COLO668 (cell line): ENCODE results near the gene PFDN4.

Source experiments
- DNase-seq: peaks from one replicate; lab custom pipeline; 2025; ENCODE audit not compliant: unreplicated experiment; lab: John Stamatoyannopoulos, UW

The PFDN4 gene

DNA sequence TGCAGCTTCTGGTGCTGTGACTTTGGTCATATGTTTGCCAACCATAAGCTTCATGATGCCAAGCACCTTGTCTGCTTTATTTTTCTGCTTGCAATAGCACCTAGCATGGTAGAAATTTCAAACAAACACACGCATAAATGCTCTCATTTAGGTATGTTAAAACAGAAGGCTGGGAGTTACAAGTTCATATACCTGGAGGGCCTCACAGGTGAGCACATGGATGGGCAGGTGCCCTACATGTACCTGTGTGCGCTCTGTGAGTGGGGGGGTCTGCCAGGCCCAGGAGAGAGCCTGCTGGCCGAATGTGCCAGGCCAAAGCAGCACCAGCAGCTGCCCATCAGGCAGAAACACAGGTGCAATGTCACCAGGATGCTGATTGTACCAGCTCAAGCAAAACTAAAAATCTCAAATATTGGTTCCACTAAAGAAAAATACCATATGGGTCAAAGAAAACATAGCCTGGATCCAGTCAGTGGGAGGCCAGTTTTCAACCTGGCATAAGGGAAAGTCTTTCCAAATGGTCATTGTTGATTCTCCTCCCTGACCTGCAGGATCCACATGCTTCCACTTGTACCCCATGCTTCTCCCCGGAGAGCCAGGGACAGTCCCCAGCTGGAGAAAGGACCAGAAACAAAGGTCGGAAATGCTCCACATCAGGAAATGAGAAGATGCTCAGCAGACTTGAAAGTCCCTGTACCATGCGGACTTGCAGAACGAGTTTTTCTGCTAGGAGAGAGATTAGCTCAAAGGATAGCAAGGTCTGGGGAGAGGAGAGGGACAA is 7.2 kb upstream of the PFDN4 start:
- DNase-seq: no peak

DNA sequence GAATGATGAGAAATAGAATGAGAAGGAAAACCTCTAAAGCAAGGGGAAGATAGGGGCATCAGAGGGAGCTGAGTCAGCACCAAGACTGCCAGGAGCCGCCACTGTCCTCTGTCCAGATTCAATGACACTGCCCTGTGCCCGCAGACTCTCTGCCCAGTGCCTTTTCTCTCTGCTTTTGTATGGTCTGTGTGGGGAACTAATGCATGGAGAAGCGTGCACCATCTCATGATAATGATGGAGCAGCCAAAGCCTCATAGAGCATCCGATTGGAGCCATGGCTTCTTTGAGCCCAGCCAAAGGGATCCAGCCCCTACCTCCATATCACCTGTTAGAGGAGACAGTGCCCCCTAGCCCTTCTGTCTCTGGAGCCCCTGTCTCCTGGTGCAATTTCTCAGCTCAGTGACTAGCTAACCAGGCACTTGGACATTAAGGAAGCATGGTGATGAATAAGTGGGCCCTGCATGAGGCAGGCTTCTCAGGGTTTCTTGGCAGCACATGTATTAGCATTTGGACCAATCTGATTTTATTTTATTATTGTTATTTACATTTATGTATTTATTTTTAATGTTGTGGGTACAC is 6.5 kb upstream of the PFDN4 start:
- DNase-seq: no peak

DNA sequence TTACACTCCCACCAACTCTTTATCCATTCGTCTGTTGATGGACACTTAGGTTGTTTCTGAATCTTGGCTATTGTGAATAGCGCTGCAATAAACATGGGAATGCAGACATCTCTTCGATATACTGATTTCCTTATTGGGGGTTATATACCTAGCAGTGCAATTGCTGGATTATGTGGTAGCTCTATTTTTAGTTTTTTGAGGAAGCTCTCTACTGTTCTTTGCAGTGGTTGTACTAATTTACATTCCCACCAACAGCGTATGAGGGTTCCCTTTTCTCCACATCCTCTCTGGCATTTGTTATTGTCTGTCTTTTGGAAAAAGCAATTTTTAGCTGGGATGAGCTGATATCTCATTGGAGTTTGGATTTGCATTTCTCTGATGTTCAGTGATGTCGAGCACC is 4.6 kb upstream of the PFDN4 start:
- no peak for DNase-seq

DNA sequence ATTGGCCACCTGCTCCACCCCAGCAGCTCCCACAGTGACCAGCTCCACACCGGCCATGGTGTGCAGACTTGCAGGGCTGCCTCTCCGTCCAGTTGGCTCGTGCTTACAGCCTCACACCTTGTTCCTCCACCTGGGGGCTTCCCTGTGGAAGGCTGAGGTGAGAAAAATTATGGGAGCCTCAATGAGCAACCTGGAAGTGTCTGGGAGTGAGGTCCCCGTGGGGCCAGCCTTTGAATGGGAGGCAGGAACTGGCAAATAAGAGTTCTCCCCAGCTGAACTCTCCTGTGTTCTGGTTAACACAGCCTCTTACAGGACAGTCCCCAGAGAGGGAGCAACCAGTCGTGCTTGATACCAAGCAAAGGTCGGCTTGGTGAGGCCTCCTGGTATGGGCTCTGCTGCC is 3.8 kb upstream of the PFDN4 start:
- no peak for DNase-seq

DNA sequence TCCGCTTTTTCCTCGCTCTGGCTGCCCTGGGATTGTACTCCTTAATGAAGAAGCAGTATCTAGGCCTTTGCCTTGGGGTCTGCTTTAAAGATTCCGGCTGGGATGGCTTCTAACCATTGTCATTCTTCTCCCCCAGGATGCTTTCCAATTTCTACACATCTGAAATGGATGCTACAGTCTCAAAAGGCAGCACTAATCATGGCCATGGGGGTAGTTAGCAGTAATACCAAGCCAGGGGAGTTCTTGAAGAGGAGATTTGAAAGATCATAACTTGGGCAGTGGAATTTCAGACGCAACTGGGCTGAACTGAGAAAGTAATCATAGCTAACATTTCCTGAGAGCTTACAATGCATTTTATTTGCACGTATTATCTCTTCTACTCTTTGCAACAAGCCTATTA is 3.4 kb upstream of the PFDN4 start:
- DNase-seq: no peak

DNA sequence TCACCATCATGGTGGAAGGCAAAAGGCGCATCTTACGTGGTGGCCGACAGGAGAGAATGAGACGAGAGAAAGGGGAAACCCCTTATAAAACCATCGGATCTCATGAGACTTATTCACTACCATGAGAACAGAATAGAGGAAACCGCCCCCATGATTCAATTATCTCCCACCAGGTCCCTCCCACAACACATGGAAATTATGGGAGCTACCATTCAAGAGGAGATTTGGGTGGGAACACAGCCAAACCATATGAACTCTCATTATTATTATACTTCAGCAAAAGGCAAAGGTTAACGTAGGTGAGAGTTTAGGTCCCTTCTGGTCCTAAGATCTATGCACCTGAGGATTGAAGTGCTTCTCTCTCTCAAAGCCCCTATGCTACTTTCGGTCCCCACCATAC is 2.4 kb upstream of the PFDN4 start:
- DNase-seq: no peak

DNA sequence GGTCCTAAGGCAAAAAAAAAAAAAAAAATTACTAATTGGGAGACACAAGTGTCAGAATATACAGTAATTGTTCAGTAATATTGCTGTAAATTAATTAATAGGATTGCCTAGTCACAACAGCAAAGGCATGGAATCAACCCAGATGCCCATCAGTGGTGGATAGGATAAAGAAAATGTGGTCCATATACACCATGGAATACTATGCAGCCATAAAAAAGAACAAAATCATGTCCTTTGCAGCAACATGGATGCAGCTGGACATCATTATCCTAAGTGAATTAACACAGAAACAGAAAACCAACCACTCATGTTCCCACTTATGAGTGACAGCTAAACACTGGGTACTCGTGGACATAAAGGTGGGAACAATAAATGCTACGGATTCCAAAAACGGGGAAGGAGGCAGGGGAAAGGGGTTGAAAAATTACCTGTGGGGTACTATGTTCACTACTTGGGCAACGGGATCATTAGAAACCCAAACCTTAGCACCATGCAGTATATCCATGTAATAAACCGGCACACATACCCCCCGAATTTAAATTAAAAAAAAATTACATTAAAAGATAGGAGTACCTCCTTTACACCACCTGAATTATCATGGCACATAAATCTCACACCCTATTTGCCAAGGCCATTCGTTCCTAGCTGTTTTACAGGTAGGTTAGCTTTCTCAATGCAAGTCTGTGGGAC is 689 bp upstream of the PFDN4 start:
- DNase-seq: no peak

DNA sequence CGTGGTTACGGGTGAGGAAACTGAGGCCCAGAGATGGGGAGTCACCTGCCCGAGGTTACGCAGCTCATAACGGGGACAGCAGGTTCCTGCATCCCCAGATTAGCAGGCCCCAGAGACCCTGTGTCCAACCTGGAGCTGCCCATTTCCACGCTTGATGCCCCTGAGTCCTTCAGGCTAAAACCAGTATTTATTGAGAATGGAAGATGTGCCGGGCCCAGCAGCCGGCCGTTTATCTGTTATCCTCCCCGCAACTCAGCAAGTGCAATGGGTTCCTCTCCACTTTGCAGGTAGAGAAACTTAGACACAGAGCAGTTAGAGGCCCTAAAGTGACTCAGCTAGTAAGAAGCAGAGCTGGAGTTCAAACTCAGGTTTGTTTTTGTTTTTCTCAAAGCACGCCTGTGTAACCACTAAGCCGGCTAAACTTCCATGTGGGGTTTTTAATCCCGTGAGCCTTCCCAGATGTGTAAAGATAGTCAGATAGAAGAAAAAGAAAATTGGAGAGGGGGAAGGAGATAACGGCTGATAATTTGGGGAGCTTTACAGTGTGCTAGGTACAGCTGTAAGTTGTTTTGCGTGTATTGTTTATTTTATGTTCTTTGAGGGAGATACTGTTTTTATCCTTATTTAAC is 775 bp downstream of the PFDN4 start:
- DNase-seq: no peak

DNA sequence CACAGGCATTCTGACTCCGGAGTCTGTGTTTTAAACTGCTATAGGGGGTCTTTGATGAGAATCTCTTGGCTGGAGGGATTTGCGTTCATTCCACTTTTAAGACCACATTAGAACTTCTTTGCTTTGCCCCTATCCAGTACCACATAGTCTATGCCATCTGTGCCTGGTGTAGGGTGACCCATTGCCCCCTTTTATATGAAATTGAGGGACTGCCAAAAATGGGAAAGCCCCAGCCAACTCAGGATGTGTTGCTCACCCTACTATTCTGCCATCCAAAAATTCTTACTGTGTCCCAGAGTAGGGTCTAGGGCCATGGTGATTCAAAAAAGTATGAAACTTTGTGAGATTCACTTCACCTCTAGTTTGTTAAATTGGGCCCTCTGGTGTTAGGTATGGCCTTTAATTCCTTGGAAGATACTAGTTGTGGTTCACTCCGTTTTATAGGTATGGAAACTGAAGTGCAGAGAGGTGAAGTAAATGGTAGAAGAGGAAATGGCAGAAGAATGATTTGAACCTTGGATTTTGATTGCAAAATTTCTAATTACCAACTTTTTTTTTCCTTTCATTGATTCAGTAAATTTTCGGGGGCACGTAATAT is 1.4 kb downstream of the PFDN4 start:
- no peak for DNase-seq

DNA sequence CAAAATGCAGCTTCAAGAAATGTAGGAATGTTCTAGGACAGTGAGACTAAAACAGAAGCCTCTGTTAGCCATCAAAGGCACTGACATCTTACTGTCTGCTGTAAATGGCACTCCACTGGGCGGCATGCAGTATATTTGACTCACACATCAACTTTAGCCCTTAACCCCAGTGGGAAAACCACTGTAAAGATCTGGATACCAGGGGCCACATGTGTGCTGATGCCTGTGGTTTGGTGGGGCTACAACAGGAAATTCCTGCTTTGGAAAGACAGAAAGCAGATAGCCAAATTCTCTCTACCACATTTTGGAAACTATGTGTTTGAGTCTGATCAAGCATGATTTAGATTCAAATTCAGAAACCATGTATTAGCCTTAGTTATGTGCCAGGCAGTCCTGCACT is 4.3 kb downstream of the PFDN4 start:
- DNase-seq: no peak

DNA sequence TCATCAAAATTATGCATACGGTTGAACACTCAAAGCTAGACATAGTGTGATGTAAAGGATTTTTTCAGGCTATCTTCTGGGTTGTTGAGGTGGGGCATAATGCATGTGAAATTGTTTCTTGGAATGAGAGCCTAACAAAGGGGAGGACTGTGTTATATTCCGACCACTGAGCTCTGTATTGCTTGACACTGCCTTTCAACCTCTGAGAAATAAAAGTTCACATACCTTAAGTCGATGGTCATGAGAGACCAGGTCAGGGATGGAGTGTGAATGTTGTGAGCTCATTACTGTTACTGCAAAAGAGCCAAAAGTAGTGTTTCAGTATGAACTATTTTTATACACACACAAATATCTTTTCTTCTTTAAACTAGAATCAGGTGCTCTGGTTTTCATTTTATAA is 5.0 kb downstream of the PFDN4 start:
- DNase-seq: no peak

DNA sequence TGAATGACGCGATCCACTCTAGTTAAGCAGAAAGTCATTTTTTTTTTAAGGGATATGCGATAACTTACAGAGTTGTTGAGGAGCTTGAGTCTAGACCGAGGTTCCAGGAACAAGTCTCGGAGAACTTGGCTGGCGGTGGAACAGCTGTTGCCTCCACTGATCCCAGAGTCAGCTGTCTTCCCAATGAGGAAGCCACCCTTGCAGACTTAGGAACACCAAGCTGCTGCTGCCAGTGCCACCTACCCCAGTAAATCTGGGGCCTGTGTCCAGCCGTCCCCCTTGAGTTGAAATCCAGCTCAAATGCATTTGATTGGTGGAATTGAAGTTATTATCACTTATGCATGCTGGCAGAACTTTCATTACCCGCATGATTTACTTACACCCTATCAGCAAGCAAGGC is 6.7 kb downstream of the PFDN4 start:
- DNase-seq: no peak

DNA sequence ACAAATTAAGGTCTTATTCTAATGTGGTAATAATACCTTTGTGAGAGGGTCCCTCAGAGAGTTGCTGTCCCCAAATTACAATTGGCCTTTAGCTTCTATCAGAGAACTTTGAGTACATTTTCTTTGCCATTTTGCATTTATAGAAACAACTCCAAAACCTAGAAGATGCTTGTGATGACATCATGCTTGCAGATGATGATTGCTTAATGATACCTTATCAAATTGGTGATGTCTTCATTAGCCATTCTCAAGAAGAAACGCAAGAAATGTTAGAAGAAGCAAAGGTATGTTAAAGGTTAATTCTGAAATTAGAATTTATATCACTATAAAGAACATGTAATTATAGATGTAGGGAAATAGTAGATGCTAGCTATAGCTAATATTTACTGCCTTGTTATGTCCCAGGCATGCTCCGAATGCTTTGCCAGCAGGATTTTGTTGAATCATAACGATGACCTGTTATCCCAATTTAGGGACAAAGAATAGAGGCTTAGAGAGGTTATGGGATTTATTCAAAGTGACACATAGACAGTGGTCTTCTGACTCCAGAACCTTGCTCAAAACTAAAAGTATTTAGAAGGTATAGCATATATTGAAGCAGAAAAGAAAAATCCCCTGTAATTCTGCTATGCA is 7.4 kb downstream of the PFDN4 start:
- DNase-seq: no peak

DNA sequence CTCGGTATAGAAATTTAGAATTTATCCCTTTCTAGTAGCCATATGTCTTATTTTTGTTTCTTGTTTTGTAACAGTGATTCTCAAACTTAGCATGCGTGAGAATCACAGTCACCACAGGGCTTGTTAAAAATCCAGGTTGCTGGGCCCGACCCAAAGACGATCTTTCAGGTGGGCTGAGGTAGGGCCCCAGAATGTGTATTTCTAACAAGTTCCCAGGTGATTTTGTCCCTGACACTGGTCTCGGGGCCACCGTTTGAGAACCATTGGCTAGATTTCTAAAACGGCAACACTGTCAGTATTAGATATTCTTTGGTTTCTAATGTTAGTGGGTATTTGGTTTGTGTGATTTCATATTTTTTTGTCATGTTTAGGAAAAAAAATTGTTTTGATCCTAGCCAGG is 9.9 kb downstream of the PFDN4 start:
- no peak for DNase-seq

DNA sequence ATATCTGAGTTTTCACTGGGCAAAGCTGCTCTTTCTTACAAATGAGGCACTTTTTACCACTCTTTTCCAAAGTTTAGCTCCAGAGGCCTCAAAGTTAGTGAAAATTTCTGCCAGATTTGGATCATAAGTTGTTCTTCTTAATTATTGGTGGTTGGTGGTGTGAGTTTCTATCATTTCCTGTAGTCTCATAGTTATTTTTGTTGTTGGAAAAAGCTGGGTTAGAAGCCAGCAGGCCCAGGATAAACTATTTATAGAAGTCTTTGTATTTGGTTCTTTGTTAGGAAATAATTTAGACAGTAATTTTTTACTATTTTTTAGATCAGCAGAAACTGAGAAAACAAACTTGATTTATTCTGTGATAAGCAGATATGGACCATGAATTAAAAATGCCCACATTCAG is 10.6 kb downstream of the PFDN4 start:
- no peak for DNase-seq

DNA sequence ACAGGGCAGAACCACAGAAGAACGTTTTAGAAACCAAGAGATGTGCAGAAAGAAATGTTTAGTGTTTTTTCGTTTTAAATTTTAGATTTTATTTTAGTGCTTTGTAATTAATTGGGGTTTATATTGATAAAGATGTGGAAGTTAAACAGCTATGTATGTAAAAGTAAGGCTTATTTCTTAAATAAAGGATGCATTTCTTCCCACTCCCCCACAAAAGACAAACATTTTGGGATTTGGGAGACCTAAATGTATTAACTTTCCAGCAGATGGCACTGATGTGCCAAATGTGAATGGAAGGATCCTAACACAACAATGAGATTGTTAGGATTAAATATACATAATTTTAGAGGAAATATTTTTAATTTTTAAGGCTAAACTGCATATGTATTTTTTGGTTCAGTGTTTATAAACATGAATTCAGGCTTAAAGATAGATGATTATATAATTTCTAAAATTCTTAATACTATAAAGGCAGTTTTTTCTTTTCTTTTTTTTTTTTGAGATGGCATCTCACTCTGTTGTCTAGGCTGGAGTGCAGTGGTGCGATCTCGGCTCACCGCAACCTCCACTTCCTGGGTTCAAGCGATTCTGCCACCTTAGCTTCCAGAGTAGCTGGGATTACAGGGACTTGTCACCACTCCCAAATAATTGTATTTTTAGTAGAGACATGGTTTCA is 12.0 kb downstream of the PFDN4 start:
- no peak for DNase-seq

DNA sequence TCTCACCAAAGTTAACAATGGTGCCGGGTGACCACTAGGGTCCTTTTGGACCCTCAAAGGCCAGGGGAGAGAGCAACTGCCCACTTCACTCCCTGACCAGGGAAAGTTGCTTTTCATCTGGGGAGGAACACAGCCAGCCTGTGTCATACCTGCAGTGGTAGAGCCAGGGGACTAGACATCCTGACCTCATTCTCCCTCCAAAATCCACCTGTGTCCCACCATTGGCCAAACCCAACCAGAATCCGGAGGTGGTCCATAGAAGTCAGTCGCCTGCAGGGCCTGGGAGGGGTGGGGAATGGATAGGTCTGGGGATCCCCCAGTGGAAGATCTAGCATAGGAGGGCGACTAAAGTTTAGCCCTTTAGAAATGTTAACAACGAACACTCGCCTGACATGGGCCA is 12.8 kb downstream of the PFDN4 start:
- no peak for DNase-seq

DNA sequence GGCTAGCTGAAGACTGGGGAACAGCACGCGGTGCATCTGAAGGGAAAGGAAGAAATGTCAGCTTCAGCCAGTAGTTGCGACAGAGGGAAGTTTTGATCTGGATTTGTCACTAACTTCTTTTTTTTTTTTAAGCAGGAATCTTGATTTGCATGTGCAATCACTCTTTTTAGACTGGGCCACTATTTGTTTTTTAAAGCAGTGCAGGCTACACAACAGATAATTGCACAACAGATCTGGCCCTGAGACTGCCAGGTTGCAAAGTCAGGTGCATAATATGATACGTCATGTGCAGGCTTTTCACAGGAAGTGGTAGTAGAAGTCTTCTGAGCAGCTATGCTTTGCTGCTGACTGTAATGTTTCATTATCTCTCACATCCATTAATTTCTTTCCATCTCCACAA is 13.5 kb downstream of the PFDN4 start:
- no peak for DNase-seq

DNA sequence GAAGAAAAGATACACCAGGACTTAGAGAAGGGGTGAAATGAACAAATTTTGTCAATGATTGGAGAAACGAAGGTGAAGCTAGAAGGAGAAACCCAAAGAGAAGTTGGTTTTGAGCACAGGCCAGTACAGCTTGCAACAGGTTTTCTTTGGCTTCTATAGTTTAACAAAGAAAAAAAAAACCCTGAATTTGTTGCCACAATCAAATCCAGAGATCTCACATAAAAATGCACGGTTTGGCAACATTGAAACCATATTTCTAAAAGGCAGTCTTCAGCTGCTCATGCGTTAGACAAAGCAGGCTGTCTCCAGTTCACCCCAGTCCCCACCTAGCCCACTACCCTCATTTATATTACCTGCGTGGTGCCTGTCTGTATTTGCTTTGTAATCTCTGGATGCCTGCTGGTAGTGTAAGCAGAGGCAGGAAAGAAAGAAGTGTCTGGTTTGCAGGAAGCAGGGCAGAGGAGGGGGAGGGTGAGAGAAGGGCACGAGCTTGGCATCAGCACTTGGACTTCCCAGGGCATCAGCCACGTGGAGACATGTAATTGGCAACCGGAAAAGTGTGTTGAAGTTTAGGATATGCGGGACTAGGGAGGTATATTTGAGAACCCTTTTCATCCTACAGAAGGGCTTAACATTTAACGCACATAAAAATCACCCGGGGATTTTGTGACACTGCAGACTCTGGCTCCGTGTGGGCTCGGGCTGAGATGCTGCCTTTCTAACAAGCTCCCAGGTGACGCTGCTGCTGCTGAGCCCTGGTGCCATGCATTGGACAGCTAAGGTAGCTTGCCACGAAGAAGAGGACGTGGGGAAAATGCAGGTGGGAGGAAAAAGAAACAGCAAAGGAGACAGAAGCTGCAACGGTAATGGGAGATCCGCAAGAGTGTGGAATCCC is 14.4 kb downstream of the PFDN4 start:
- no peak for DNase-seq

DNA sequence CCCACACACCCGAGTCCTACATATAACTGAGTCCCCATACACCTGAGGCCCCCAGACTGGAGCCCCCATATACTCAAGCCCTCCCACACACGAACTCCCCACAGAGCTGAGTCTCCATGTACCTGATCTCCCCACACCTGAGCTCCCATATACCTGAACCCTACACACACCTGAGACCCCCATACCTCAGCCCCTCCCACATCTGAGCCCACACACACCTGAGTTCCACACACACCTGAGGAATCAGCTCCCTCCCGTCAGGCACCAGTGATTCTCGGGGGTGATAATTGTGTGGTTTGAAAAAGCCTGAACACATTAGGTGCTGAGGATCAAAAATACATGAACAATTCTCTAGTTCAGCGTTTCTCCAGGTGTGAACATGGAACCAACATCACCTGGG is 15.4 kb downstream of the PFDN4 start:
- no peak for DNase-seq
